Measurements from ENCODE around the gene MFSD6L.

GRCh38 chr17:8818654-8819330, 19.6 kb upstream of the MFSD6L start:
- TF ChIP-seq, protein P1, sequence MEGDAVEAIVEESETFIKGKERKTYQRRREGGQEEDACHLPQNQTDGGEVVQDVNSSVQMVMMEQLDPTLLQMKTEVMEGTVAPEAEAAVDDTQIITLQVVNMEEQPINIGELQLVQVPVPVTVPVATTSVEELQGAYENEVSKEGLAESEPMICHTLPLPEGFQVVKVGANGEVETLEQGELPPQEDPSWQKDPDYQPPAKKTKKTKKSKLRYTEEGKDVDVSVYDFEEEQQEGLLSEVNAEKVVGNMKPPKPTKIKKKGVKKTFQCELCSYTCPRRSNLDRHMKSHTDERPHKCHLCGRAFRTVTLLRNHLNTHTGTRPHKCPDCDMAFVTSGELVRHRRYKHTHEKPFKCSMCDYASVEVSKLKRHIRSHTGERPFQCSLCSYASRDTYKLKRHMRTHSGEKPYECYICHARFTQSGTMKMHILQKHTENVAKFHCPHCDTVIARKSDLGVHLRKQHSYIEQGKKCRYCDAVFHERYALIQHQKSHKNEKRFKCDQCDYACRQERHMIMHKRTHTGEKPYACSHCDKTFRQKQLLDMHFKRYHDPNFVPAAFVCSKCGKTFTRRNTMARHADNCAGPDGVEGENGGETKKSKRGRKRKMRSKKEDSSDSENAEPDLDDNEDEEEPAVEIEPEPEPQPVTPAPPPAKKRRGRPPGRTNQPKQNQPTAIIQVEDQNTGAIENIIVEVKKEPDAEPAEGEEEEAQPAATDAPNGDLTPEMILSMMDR (conservative IDR thresholded peaks at IDR 0.05; ENCODE audit: low read length), result no peak
- no peak for TF ChIP-seq EZH2phosphoT487 (IDR thresholded peaks at IDR 0.05; ENCODE audit: borderline replicate concordance)

All from Loucy (cell line).